ENCODE measurements around the gene PLLP.

DNA sequence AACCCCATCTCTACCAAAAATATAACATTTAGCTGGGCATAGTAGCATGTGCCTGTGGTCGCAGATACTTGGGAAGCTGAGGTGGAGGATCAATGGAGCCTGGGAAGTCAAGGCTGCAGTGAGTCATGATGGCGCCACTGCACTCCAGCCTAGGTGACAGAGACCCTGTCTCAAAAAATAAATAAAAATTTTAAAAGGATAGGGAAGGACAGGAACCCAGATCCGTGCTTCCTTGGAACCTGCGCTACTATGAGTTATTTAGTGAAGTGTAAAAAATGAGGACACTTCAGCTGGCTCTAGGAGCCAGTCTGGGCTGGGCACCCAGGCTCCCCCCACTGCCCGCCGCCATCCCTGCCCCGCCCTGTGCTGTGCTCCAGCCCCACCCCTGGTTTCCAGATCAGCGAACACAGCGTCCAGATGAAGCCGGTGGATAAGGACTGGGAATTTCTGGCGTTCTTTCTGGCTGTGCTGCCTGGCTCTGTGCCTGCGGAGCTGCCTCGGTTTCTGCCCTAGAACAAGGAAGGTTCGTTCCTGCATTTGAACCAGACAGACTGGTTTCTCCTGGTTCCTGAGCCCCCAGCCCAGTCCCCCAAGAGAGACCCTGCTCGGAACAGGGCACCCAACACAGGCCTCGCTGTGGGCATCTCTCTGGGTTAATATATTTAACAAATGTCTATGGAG lies 18.5 kb downstream of the PLLP start:
- TF ChIP-seq PCBP2 (IDR thresholded peaks at IDR 0.05; ENCODE audit: low read depth, low read length, poor library complexity, severe bottlenecking), result no peak
- TF ChIP-seq, protein P1, sequence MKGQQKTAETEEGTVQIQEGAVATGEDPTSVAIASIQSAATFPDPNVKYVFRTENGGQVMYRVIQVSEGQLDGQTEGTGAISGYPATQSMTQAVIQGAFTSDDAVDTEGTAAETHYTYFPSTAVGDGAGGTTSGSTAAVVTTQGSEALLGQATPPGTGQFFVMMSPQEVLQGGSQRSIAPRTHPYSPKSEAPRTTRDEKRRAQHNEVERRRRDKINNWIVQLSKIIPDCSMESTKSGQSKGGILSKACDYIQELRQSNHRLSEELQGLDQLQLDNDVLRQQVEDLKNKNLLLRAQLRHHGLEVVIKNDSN (CRISPR knock-in tag; IDR thresholded peaks at IDR 0.05), result no peak
- TF ChIP-seq, protein P2, sequence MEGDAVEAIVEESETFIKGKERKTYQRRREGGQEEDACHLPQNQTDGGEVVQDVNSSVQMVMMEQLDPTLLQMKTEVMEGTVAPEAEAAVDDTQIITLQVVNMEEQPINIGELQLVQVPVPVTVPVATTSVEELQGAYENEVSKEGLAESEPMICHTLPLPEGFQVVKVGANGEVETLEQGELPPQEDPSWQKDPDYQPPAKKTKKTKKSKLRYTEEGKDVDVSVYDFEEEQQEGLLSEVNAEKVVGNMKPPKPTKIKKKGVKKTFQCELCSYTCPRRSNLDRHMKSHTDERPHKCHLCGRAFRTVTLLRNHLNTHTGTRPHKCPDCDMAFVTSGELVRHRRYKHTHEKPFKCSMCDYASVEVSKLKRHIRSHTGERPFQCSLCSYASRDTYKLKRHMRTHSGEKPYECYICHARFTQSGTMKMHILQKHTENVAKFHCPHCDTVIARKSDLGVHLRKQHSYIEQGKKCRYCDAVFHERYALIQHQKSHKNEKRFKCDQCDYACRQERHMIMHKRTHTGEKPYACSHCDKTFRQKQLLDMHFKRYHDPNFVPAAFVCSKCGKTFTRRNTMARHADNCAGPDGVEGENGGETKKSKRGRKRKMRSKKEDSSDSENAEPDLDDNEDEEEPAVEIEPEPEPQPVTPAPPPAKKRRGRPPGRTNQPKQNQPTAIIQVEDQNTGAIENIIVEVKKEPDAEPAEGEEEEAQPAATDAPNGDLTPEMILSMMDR (IDR thresholded peaks at IDR 0.05 in 2 of 3, conservative IDR thresholded peaks at IDR 0.05 in 1 of 3; ENCODE audit: insufficient read depth in 2 of 3, low read depth in 1 of 3, low read length in 3 of 3), result no peak
- TF ChIP-seq CHD4 (IDR thresholded peaks at IDR 0.05; ENCODE audit: insufficient read depth, insufficient replicate concordance, low read depth, low read length, poor library complexity, severe bottlenecking), result no peak
- no peak for TF ChIP-seq MIER1 (IDR thresholded peaks at IDR 0.05; ENCODE audit: low read depth)
- TF ChIP-seq PML (IDR thresholded peaks at IDR 0.05; ENCODE audit: low read length), result no peak
- TF ChIP-seq, protein P3, sequence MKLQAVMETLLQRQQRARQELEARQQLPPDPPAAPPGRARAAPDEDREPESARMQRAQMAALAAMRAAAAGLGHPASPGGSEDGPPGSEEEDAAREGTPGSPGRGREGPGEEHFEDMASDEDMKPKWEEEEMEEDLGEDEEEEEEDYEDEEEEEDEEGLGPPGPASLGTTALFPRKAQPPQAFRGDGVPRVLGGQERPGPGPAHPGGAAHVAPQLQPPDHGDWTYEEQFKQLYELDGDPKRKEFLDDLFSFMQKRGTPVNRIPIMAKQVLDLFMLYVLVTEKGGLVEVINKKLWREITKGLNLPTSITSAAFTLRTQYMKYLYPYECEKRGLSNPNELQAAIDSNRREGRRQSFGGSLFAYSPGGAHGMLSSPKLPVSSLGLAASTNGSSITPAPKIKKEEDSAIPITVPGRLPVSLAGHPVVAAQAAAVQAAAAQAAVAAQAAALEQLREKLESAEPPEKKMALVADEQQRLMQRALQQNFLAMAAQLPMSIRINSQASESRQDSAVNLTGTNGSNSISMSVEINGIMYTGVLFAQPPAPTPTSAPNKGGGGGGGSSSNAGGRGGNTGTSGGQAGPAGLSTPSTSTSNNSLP (IDR thresholded peaks at IDR 0.05; ENCODE audit: borderline replicate concordance, low read depth, low read length), result no peak
- TF ChIP-seq FOXA1 (IDR thresholded peaks at IDR 0.05; ENCODE audit: borderline replicate concordance), result no peak
- TF ChIP-seq, protein P4, sequence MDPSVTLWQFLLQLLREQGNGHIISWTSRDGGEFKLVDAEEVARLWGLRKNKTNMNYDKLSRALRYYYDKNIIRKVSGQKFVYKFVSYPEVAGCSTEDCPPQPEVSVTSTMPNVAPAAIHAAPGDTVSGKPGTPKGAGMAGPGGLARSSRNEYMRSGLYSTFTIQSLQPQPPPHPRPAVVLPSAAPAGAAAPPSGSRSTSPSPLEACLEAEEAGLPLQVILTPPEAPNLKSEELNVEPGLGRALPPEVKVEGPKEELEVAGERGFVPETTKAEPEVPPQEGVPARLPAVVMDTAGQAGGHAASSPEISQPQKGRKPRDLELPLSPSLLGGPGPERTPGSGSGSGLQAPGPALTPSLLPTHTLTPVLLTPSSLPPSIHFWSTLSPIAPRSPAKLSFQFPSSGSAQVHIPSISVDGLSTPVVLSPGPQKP (CRISPR knock-in tag; IDR thresholded peaks at IDR 0.05), result no peak
- no peak for TF ChIP-seq BHLHE40 (IDR thresholded peaks at IDR 0.05; ENCODE audit: low read length)
- TF ChIP-seq, protein P5, sequence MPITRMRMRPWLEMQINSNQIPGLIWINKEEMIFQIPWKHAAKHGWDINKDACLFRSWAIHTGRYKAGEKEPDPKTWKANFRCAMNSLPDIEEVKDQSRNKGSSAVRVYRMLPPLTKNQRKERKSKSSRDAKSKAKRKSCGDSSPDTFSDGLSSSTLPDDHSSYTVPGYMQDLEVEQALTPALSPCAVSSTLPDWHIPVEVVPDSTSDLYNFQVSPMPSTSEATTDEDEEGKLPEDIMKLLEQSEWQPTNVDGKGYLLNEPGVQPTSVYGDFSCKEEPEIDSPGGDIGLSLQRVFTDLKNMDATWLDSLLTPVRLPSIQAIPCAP (CRISPR knock-in tag; IDR thresholded peaks at IDR 0.05; ENCODE audit: borderline replicate concordance), result no peak

All from K562 (cell line).